GM23338 (cell line): Measurements from ENCODE around the gene ZNF451.

Experiments
- CREB1 ChIP-seq: fragments of 250-450 bp; sonication (Bioruptor Pico); IDR thresholded peaks from 2 replicates; pipeline ENCODE4 v1.5.0; 2020; ENCODE audit warnings: low read depth, mild to moderate bottlenecking, moderate library complexity
- EZH2 ChIP-seq: fragments of 200-600 bp; sonication (generic); IDR thresholded peaks from one replicate; pipeline ENCODE4 v1.8.0; 2017; ENCODE audit warnings: antibody characterized with exemption, mild to moderate bottlenecking, low read depth; ENCODE audit not compliant: unreplicated experiment
- EZH2phosphoT487 ChIP-seq: fragments of 200-600 bp; sonication (generic); IDR thresholded peaks from one replicate; pipeline ENCODE4 v1.8.1; 2018; ENCODE audit warnings: antibody characterized with exemption; ENCODE audit not compliant: unreplicated experiment
- POLR2AphosphoS5 ChIP-seq: IDR thresholded peaks from 2 replicates; pipeline ENCODE4 v1.6.1; 2016; ENCODE audit warnings: antibody characterized with exemption, low read depth
- STAT1 ChIP-seq: IDR thresholded peaks from one replicate; pipeline ENCODE4 v1.6.1; 2016; ENCODE audit warnings: antibody characterized with exemption; ENCODE audit not compliant: unreplicated experiment
- ZNF331 ChIP-seq: fragments of 250-450 bp; sonication (Bioruptor Pico); IDR thresholded peaks from 2 replicates; pipeline ENCODE4 v1.5.0; 2020; ENCODE audit warnings: low read depth, mild to moderate bottlenecking, moderate library complexity
- TF ChIP-seq, protein P1 (sequence below), 2 experiments: fragments of 200-600 bp in 1 of 2; sonication (generic) in 1 of 2; conservative IDR thresholded peaks; 2 replicates each; pipeline versions ENCODE4 v1.5.1 to v1.6.1; 2016 to 2017; ENCODE audit warnings: antibody characterized with exemption in 2 of 2, low read depth in 2 of 2, mild to moderate bottlenecking in 2 of 2, moderate library complexity in 1 of 2
- TF ChIP-seq, protein P2 (sequence below): IDR thresholded peaks from one replicate; pipeline ENCODE4 v1.6.1; 2018; ENCODE audit warnings: antibody characterized with exemption; ENCODE audit not compliant: unreplicated experiment

DNA sequence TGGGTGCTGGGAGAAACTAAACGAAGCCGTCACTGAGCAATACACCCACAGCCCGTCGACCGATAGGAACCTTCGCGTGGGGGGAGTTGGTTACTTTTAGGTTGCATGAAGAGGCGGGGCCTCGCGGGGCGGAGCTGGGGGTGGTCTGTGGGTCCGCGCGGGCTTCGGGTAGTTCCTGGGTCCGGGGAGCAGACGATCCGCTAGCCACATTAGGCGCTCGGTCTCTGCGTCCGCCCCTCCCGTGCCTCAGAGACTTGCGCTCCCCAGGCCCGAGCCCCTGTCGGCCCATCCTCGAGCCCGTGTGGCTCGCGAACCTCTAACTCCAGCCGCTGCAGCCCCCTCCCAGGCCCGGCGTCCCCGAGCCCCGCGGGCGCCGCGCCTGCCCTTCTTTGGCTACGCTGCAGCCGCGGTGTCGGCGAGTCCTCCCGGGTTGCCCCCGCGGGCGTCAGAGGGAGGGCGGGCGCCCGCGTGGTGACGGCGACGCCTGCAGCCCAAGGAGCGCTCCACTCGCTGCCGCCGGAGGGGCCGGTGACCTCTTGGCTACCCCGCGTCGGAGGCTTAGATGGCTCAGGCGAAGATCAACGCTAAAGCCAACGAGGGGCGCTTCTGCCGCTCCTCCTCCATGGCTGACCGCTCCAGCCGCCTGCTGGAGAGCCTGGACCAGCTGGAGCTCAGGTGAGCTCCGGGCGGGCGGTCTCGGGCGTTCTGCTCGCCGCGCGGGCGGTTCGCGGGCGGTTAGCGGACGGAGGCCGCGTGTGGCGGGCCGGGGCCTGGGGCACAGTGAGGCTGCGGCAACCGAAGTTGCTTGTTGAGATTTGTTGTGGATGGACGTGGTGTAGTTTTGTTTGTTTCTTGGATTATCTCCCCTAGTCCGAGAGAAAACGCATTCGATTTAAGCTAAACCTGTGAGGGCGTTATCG lies 82.4 kb downstream of the ZNF451 start, which contains the start of gene BAG2:
- TF ChIP-seq, protein P1, sequence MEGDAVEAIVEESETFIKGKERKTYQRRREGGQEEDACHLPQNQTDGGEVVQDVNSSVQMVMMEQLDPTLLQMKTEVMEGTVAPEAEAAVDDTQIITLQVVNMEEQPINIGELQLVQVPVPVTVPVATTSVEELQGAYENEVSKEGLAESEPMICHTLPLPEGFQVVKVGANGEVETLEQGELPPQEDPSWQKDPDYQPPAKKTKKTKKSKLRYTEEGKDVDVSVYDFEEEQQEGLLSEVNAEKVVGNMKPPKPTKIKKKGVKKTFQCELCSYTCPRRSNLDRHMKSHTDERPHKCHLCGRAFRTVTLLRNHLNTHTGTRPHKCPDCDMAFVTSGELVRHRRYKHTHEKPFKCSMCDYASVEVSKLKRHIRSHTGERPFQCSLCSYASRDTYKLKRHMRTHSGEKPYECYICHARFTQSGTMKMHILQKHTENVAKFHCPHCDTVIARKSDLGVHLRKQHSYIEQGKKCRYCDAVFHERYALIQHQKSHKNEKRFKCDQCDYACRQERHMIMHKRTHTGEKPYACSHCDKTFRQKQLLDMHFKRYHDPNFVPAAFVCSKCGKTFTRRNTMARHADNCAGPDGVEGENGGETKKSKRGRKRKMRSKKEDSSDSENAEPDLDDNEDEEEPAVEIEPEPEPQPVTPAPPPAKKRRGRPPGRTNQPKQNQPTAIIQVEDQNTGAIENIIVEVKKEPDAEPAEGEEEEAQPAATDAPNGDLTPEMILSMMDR (conservative IDR thresholded peaks at IDR 0.05; ENCODE audit: low read depth in 2 of 2) = no peak
- peak; percentile 87 for TF ChIP-seq CREB1 (CRISPR knock-in tag)
- TF ChIP-seq POLR2AphosphoS5 = peak; percentile 58; the same call in 1 of the 2 replicates
- TF ChIP-seq ZNF331 = no peak; the same call in 1 of the 2 replicates
- TF ChIP-seq, protein P2, sequence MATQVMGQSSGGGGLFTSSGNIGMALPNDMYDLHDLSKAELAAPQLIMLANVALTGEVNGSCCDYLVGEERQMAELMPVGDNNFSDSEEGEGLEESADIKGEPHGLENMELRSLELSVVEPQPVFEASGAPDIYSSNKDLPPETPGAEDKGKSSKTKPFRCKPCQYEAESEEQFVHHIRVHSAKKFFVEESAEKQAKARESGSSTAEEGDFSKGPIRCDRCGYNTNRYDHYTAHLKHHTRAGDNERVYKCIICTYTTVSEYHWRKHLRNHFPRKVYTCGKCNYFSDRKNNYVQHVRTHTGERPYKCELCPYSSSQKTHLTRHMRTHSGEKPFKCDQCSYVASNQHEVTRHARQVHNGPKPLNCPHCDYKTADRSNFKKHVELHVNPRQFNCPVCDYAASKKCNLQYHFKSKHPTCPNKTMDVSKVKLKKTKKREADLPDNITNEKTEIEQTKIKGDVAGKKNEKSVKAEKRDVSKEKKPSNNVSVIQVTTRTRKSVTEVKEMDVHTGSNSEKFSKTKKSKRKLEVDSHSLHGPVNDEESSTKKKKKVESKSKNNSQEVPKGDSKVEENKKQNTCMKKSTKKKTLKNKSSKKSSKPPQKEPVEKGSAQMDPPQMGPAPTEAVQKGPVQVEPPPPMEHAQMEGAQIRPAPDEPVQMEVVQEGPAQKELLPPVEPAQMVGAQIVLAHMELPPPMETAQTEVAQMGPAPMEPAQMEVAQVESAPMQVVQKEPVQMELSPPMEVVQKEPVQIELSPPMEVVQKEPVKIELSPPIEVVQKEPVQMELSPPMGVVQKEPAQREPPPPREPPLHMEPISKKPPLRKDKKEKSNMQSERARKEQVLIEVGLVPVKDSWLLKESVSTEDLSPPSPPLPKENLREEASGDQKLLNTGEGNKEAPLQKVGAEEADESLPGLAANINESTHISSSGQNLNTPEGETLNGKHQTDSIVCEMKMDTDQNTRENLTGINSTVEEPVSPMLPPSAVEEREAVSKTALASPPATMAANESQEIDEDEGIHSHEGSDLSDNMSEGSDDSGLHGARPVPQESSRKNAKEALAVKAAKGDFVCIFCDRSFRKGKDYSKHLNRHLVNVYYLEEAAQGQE = no peak
- no peak for TF ChIP-seq EZH2phosphoT487
- no peak for TF ChIP-seq STAT1
- no peak for TF ChIP-seq EZH2
